Ovary (tissue), 3 donors: Measurements from ENCODE around the gene GABRD.

Experiments used
- POLR2A ChIP-seq: fragments of 450-650 bp; IDR thresholded peaks from one replicate; pipeline ENCODE4 v1.6.1; 2017; ENCODE audit warnings: antibody characterized with exemption, mild to moderate bottlenecking, moderate library complexity
- TF ChIP-seq, protein P1 (sequence below), 3 donors: fragments of 450-650 bp in 2 of 3; fragments of 200-600 bp in 1 of 3; IDR thresholded peaks; one replicate each; pipeline versions ENCODE4 v1.5.1 to v1.8.0; 2016 to 2022; ENCODE audit warnings: antibody characterized with exemption in 3 of 3, mild to moderate bottlenecking in 1 of 3
- donor health status: DM: no; HTN: no; CAD: no.

DNA sequence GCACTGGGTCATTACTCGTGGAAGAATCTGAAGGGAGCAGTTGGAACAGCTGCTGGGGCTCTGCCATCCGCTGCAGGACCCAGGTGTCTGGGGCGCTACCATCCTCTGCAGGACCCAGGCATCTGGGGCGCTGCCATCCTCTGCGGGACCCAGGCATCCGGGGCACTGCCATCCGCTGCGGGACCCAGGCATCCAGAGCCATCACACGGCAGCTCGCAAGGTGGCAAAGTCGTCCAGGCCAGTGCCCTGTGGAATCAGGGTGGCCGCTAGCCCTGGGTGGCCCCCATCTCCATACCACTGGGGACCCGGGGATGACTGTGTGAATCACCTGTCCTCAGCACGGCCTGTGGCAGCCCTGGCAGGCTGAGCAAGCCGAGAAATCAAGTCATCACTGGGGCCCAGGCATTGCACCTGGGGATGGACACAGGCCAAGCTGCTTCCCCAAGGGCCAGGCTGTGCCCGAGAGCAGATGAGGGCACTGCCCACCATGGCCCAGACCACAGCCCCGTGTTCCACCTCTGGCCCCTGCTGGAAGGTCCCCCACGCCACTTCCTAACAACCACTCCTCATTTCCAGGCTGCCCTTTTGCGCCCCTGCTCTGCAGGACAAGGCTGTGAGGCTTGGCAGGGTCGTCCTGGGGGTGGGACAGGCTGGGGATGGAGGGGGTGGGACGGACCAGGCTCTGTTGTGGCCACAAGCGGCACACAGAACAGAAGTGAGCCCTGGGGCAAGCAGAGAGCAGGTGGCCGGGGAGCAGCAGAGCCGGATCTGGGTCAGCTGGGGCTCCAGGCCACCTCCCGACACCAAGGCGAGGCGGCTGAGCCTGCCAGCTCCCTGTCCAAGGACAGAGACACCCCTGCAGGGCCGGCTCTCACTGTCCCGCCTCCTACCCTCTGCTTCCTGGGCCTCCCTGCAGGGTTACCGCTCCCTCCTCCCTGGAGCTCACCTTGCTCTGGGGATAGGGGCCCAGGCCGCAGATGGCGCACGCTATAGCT lies 12.7 kb downstream of the GABRD start:
- TF ChIP-seq, protein P1, sequence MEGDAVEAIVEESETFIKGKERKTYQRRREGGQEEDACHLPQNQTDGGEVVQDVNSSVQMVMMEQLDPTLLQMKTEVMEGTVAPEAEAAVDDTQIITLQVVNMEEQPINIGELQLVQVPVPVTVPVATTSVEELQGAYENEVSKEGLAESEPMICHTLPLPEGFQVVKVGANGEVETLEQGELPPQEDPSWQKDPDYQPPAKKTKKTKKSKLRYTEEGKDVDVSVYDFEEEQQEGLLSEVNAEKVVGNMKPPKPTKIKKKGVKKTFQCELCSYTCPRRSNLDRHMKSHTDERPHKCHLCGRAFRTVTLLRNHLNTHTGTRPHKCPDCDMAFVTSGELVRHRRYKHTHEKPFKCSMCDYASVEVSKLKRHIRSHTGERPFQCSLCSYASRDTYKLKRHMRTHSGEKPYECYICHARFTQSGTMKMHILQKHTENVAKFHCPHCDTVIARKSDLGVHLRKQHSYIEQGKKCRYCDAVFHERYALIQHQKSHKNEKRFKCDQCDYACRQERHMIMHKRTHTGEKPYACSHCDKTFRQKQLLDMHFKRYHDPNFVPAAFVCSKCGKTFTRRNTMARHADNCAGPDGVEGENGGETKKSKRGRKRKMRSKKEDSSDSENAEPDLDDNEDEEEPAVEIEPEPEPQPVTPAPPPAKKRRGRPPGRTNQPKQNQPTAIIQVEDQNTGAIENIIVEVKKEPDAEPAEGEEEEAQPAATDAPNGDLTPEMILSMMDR (IDR thresholded peaks at IDR 0.05), result no peak
- no peak for TF ChIP-seq POLR2A
